ENCODE measurements around the gene LSM3.

Gene LSM3

DNA sequence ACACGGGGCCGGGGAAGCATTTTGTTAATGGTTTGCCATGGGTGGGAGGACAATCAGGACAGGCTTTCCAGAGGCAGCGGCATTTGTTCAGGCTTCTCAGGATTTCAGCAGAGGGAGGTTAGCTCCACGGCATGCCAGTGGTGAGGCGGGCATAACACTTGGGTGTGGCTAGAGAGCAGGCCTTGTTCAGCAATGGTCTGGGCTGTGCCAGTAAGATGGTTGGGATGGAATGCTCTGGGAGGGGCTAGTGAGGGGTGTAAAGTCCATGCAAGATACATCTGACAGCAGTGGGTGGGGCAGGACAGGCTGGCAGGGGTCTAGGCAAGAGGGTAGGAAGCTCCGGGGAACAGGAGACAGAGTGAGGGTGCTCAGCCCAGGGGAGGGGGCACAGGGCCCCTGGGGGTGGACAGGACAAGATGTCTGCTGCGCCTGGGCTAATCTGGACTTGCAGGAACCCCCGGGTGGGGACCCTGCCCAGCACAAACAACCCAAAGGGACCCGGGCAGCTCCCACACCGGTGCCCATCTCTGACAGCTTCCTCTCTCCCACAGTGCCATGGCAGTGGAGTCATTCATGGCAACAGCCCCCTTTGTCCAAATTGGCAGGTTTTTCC is 45.3 kb upstream of the LSM3 start:
- DNase-seq (ENCODE audit: low spot score), result no peak
- TF ChIP-seq, protein P1, sequence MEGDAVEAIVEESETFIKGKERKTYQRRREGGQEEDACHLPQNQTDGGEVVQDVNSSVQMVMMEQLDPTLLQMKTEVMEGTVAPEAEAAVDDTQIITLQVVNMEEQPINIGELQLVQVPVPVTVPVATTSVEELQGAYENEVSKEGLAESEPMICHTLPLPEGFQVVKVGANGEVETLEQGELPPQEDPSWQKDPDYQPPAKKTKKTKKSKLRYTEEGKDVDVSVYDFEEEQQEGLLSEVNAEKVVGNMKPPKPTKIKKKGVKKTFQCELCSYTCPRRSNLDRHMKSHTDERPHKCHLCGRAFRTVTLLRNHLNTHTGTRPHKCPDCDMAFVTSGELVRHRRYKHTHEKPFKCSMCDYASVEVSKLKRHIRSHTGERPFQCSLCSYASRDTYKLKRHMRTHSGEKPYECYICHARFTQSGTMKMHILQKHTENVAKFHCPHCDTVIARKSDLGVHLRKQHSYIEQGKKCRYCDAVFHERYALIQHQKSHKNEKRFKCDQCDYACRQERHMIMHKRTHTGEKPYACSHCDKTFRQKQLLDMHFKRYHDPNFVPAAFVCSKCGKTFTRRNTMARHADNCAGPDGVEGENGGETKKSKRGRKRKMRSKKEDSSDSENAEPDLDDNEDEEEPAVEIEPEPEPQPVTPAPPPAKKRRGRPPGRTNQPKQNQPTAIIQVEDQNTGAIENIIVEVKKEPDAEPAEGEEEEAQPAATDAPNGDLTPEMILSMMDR (IDR thresholded peaks at IDR 0.05; ENCODE audit: extremely low read depth, missing control alignments), result no peak

DNA sequence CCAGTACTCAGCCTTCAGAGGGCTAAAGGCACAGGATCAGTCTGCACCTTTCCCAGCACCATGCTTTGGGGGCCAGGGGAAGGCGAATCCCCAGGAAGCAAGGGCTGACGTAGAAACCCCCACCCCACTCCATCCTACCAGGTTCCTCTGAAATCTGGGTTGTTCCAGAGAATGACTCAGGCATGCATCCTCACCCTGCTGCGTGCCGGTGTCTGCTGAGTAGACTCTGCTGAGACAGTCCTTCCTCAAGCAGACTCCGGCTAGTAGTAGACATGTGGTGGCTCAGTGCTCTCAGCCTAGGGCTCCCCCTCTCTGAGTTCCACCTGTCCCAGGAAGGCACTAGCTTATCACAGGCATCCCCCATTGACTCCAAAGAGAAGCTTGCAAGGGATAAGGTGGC is 44.7 kb upstream of the LSM3 start:
- no peak for DNase-seq (ENCODE audit: low spot score)
- TF ChIP-seq, protein P1 (IDR thresholded peaks at IDR 0.05; ENCODE audit: extremely low read depth, missing control alignments), result no peak

DNA sequence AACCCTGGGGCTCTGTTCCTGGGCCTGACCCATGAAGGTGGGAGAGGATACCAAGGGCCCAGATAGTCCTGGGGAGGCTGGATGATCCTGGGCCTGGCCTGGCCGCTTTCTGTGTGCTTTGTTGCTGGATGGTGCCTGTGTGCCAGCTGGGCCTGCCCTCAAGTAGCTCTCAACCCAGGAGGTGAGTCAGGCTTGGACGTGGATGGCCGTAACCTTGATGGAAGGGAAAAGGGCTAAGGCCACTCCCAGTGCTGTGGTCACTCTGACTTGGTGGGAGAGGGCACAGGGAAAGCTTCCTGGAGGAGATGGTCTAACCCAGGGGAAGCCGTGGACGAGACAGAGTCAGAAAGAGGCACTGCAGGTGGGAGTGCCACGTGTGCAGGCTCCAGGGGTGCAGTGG is 44.3 kb upstream of the LSM3 start:
- TF ChIP-seq, protein P1 (IDR thresholded peaks at IDR 0.05; ENCODE audit: extremely low read depth, missing control alignments), result no peak
- DNase-seq (ENCODE audit: low spot score), result no peak

DNA sequence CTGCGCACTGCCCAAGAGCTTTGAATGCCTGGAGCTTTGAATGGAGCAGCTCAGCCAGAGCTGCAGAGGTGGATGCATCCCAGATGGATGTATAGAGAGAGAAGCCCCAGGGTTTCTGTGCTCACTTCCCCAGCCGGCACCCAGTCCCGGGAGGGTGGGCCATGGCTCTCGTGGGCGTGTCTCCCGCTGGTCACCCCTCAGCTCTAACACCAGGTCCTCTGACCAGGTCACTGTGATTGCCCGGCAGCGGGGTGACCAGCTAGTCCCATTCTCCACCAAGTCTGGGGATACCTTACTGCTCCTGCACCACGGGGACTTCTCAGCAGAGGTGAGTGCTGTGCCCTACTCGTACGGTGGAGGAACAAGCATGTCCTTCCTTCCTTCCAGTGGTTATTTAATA is 43.0 kb upstream of the LSM3 start:
- TF ChIP-seq, protein P1 (IDR thresholded peaks at IDR 0.05; ENCODE audit: extremely low read depth, missing control alignments), result no peak
- no peak for DNase-seq (ENCODE audit: low spot score)

DNA sequence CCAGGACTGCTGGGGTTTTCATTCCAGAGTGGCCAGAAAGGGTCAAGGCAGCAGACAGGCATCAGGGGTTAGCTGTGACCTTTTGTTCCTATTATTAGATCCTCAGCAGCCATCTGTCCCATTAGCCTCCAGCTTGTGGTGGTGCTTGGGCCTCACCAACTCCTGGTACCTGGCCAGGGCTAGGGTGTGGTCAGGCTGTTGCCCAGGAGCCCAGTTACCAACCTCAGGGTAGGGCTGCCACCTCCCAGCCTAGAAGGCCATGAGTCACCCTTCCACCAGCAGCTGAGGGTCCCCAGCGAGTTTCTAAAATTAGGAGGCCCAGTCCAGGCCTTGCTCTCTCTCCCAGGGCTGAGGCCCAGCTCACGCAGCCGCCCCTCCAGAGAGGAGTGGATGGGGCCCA is 41.6 kb upstream of the LSM3 start:
- TF ChIP-seq, protein P1 (IDR thresholded peaks at IDR 0.05; ENCODE audit: extremely low read depth, missing control alignments), result no peak
- no peak for DNase-seq (ENCODE audit: low spot score)

DNA sequence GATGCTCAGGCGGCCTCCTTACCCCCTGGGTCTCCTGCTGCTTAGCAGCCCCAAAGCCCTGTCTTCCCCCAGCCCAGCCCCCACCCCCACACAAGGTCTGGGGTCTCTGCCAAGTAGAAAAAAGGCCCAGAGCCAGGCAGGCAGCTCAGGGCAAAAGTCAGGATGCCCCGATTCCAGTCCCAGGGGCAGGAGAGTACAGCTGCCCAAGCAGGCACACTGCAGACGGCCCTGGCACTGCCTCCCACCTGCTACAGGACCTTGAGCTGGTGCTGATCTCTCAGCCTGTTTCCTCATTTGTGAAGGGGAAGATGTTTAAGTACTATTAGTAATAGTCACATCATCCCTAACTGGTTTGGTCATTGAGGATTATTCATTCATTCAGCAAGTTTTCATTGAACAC is 41.2 kb upstream of the LSM3 start:
- no peak for DNase-seq (ENCODE audit: low spot score)
- TF ChIP-seq, protein P1 (IDR thresholded peaks at IDR 0.05; ENCODE audit: extremely low read depth, missing control alignments), result no peak

DNA sequence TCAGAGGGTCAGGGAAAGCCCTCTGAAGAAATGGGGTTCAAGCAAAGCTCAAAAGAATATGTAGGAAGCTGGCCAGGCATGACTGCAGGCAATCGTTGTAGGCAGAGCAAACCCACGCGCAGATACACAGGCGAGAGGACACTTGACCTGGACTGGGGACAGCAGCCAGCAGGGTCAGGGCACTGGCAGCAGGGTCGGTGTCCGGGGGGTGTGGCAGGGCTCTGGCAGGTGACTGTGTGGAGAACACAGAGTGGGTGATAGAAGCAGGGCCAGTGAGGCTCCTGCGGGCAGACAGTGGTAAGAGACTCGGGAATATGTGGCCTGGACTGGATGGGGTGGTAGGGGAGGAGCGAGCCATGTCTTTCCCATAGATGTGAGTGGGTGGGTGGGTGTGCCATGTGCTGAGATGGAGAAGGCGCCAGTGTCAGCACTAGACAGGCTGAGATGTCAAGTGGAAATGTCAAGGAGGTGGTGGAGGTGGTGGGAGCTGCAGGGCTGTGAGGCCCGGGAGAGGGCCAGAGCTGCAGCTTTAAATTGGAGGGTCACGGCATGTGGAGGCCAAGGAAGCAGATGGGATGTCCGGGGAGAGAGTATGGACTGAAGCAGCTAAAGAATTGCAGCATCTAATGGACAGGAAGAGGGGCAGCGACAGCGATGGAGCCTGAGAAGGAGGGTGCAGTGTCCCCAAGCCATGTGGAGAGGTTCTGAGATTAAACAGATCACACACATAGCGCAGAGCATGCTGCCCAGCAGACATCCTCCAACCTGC is 40.3 kb upstream of the LSM3 start:
- TF ChIP-seq, protein P1 (IDR thresholded peaks at IDR 0.05; ENCODE audit: extremely low read depth, missing control alignments), result no peak
- no peak for DNase-seq (ENCODE audit: low spot score)

All from GM20000 (cell line).